Mammary epithelial cell (primary cell): ENCODE results near the gene TMEM115.

Source experiments
- EZH2 ChIP-seq: IDR thresholded peaks from 2 replicates; pipeline ENCODE4 v1.6.1; 2012; ENCODE audit warnings: low read length, inconsistent platforms, borderline replicate concordance
- TF ChIP-seq, protein P1 (sequence below), 2 donors: IDR thresholded peaks in 1 of 2; conservative IDR thresholded peaks in 1 of 2; 2 replicates each; pipeline ENCODE4 v1.5.1; 2011 to 2012; ENCODE audit warnings: inconsistent platforms in 2 of 2, low read length in 2 of 2, mild to moderate bottlenecking in 2 of 2, control low read depth in 1 of 2, low read depth in 1 of 2; ENCODE audit not compliant: insufficient read depth in 1 of 2; ENCODE audit errors: extremely low read depth in 1 of 2

DNA sequence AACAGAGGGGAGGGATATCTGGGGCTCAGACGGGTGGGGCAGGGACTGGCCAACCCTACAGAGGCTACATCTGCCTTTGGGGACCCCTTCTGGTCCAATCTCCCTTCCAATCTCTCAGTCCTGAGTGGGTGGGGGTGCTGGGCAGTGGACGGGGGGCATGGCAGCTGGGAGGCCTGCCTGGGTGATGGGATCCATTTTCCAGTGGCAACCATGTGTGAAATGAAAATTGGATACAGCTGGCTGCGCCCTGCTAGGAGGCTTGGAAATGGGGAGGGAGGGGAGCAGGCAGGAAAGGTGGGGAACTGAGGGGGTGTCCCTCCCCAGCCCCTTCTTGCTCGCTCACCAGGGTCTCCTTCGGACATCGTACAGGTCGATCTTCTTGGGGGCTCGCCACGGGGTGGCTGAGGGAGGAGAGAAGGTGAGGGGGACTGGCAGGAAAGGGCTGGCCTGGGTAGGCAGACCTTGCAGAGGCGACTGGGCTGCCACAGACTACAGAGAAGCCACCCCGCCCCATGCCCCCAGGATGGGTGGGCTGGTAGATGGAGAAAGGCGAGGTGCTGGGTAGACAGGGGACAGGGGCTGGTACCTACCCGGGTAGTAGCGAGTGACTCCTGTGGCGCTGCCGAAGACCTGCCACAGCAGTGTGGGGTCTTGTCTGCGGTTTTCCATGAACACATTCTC, 21.2 kb upstream of the TMEM115 start:
- TF ChIP-seq, protein P1, sequence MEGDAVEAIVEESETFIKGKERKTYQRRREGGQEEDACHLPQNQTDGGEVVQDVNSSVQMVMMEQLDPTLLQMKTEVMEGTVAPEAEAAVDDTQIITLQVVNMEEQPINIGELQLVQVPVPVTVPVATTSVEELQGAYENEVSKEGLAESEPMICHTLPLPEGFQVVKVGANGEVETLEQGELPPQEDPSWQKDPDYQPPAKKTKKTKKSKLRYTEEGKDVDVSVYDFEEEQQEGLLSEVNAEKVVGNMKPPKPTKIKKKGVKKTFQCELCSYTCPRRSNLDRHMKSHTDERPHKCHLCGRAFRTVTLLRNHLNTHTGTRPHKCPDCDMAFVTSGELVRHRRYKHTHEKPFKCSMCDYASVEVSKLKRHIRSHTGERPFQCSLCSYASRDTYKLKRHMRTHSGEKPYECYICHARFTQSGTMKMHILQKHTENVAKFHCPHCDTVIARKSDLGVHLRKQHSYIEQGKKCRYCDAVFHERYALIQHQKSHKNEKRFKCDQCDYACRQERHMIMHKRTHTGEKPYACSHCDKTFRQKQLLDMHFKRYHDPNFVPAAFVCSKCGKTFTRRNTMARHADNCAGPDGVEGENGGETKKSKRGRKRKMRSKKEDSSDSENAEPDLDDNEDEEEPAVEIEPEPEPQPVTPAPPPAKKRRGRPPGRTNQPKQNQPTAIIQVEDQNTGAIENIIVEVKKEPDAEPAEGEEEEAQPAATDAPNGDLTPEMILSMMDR (conservative IDR thresholded peaks at IDR 0.05 in 1 of 2, IDR thresholded peaks at IDR 0.05 in 1 of 2; ENCODE audit: extremely low read depth in 1 of 2, insufficient read depth in 1 of 2, low read depth in 1 of 2, low read length in 2 of 2) = no peak
- no peak for TF ChIP-seq EZH2
